ENCODE data around the gene VIPR1. TPM values are rescaled to one million over a fixed set of nuclear protein-coding genes. Genes with fewer than 3 reads are reported as not detected.

VIPR1 gene
- total RNA-seq, 1 donor from 2014 or later: 6.1 TPM

DNA sequence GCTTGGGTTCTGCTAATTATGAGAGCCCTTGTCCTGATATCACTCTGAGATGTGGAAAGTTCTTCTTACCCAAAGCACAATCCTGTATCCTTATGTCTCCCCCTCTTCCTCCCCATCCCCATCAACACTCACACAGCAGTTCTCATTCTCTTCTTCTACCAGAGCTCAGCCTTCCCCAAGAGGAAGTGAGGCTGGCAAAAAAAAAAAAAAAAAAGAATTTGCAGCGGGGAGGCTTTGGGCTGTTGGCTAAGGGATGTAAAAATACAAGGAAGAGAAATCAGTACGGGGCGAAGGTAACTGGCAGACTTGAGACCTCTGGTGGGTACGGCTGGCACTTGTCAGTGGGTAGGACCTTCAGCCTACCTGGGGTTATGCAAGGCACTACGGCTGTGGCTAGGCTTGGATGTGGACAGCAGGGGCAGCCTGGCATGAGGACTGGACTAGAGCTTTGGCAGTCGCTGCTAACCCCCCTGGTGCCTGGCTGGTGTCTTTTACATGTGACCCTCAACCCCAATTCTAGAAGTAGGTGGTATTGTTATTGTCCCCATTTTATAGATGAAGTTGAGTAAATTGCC lies 5.4 kb downstream of the VIPR1 start:
- peaks cover 8% of the 10 kb centered on the region for H3K4me1 Mint-ChIP-seq (ENCODE audit: low read depth)
- H3K27me3 Mint-ChIP-seq (ENCODE audit: low read depth): peaks cover 23% of the 10 kb centered on the region
- H3K36me3 Mint-ChIP-seq (ENCODE audit: low read depth): no peaks in the 10 kb centered on the region
- TF ChIP-seq CTCF (IDR thresholded peaks at IDR 0.05): no peak
- no peaks in the 10 kb centered on the region for H3K9me3 Mint-ChIP-seq (ENCODE audit: low read depth)
- no peak overlapping the region for H3K27ac Mint-ChIP-seq (ENCODE audit: unreplicated experiment)
- H3K4me3 Mint-ChIP-seq (ENCODE audit: unreplicated experiment): no peak overlapping the region
- peak; percentile 50 for DNase-seq (ENCODE audit: low spot score)

- DNase-seq (ENCODE audit: low spot score): peak; percentile 25
- no peak for TF ChIP-seq CTCF (IDR thresholded peaks at IDR 0.05)
- peaks cover under 1% of the 10 kb centered on the region for H3K4me1 Mint-ChIP-seq (ENCODE audit: low read depth)
- H3K27ac Mint-ChIP-seq (ENCODE audit: unreplicated experiment): no peak overlapping the region
- peaks cover 1% of the 10 kb centered on the region for H3K36me3 Mint-ChIP-seq (ENCODE audit: low read depth)
- peaks cover 21% of the 10 kb centered on the region for H3K27me3 Mint-ChIP-seq (ENCODE audit: low read depth)
- H3K4me3 Mint-ChIP-seq (ENCODE audit: unreplicated experiment): no peak overlapping the region
- H3K9me3 Mint-ChIP-seq (ENCODE audit: low read depth): no peaks in the 10 kb centered on the region
Measured at GRCh38 chr3:42508562-42508961, 6.1 kb downstream of the VIPR1 start.

GRCh38 chr3:42509111-42509510 lies 6.7 kb downstream of the VIPR1 start:
- Mint-ChIP-seq H3K27me3 (ENCODE audit: low read depth) (peaks cover 21% of the 10 kb centered on the region), H3K9me3 (ENCODE audit: low read depth) (no peaks in the 10 kb centered on the region), H3K4me1 (ENCODE audit: low read depth) (no peaks in the 10 kb centered on the region), H3K4me3 (ENCODE audit: unreplicated experiment) (no peak overlapping the region), H3K36me3 (ENCODE audit: low read depth) (peaks cover 2% of the 10 kb centered on the region), H3K27ac (ENCODE audit: unreplicated experiment) (no peak overlapping the region)
- TF ChIP-seq CTCF (IDR thresholded peaks at IDR 0.05): no peak
- DNase-seq (ENCODE audit: low spot score): no peak

GRCh38 chr3:42510325-42510724 lies 7.9 kb downstream of the VIPR1 start:
- Mint-ChIP-seq H3K27ac (ENCODE audit: unreplicated experiment) (no peak overlapping the region), H3K36me3 (ENCODE audit: low read depth) (peaks cover 2% of the 10 kb centered on the region), H3K27me3 (ENCODE audit: low read depth) (peaks cover 21% of the 10 kb centered on the region), H3K4me1 (ENCODE audit: low read depth) (no peaks in the 10 kb centered on the region), H3K4me3 (ENCODE audit: unreplicated experiment) (no peak overlapping the region), H3K9me3 (ENCODE audit: low read depth) (no peaks in the 10 kb centered on the region)
- peak; percentile 52 for DNase-seq (ENCODE audit: low spot score)
- no peak for TF ChIP-seq CTCF (IDR thresholded peaks at IDR 0.05)

GRCh38 chr3:42511201-42511600 lies 8.8 kb downstream of the VIPR1 start:
- no peak overlapping the region for H3K4me3 Mint-ChIP-seq (ENCODE audit: unreplicated experiment)

More at GRCh38 chr3:42511201-42511600, 8.8 kb downstream of the VIPR1 start:
- Mint-ChIP-seq H3K27ac (ENCODE audit: unreplicated experiment) (no peak overlapping the region), H3K36me3 (ENCODE audit: low read depth) (peaks cover 2% of the 10 kb centered on the region), H3K4me1 (ENCODE audit: low read depth) (peaks cover 5% of the 10 kb centered on the region), H3K27me3 (ENCODE audit: low read depth) (peaks cover 21% of the 10 kb centered on the region), H3K9me3 (ENCODE audit: low read depth) (no peaks in the 10 kb centered on the region)
- TF ChIP-seq CTCF (IDR thresholded peaks at IDR 0.05): no peak
- no peak for DNase-seq (ENCODE audit: low spot score)

Data from chondrocyte (in vitro differentiated cells).